ENCODE data around the gene ZXDA.

The ZXDA gene

DNA sequence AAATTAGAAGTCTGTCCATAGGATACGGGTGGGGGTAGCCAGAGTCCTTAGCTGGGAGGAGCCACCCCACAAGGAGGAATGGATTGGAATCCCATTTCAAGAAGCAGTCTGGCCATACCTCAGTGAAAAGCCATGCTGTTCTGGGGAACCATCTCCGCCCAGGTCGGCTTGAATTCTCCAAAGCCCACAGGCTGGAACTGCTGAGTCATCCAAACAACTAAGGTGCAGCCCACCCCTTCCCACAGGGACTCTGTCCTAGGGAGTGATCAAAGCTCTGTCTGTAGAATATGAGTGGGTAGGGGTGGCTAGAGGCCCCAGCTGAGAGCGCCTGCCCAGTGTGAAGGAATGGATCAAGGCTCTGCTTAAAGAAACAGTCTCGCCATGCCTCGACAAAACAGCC lies 38.8 kb downstream of the ZXDA start:
- DNase-seq (ENCODE audit: low read depth): no peak

Data from stimulated activated CD8-positive, alpha-beta memory T cell treated with anti-CD3 and anti-CD28 coated beads, Interleukin-7, amount 100 ng/mL, for 24 hours (primary cell).